Progenitor cell of endocrine pancreas (in vitro differentiated cells): ENCODE results near the gene PAX9. TPM values are rescaled to one million over a fixed set of nuclear protein-coding genes. Genes with fewer than 3 reads are reported as not detected.

Experiments
- DNase-seq: peaks from one replicate; pipeline ENCODE4 v3.0.0; 2021; ENCODE audit warnings: low spot score; ENCODE audit not compliant: unreplicated experiment
- H3K27ac Mint-ChIP-seq: 2 replicates; pipeline ENCODE4 v1.8.0; 2021; ENCODE audit warnings: mild to moderate bottlenecking, moderate library complexity, mixed read lengths
- H3K27me3 Mint-ChIP-seq: 2 replicates; pipeline ENCODE4 v1.8.0; 2021; ENCODE audit warnings: mixed read lengths
- H3K36me3 Mint-ChIP-seq: 2 replicates; pipeline ENCODE4 v1.8.0; 2022; ENCODE audit warnings: mixed read lengths; ENCODE audit not compliant: insufficient read depth
- H3K4me1 Mint-ChIP-seq: 2 replicates; pipeline ENCODE4 v1.8.0; 2021; ENCODE audit warnings: low read depth, mixed read lengths
- H3K4me3 Mint-ChIP-seq: 2 replicates; pipeline ENCODE4 v1.8.0; 2021; ENCODE audit warnings: low read depth, mild to moderate bottlenecking, moderate library complexity, mixed read lengths
- H3K9me3 Mint-ChIP-seq: 2 replicates; pipeline ENCODE4 v1.8.0; 2021; ENCODE audit warnings: low read depth, mixed read lengths
- total RNA-seq: library from RNA; stranded (reverse); gene quantifications from 2 replicates; pipeline ENCODE4 v1.2.1, GENCODE V29; 2021
- TF ChIP-seq, protein P1 (sequence below): fragments of 200-600 bp; sonication (generic); IDR thresholded peaks from one replicate; pipeline ENCODE4 v1.5.0; 2021; ENCODE audit warnings: antibody characterized with exemption, mild to moderate bottlenecking; ENCODE audit not compliant: unreplicated experiment

PAX9 gene
- total RNA-seq, 1 donor from 2014 or later = 0.77 TPM

GRCh38 chr14:36655963-36656686, 5.5 kb upstream of the PAX9 start:
- no peaks in the 10 kb centered on the region for H3K36me3 Mint-ChIP-seq
- peaks cover 15% of the 10 kb centered on the region for H3K4me1 Mint-ChIP-seq
- H3K27me3 Mint-ChIP-seq = peaks cover 100% of the 10 kb centered on the region
- DNase-seq = peak; percentile 67
- H3K27ac Mint-ChIP-seq = peak overlapping the region; percentile 56
- peak overlapping the region; percentile 49 for H3K4me3 Mint-ChIP-seq
- H3K9me3 Mint-ChIP-seq = no peaks in the 10 kb centered on the region
- TF ChIP-seq, protein P1, sequence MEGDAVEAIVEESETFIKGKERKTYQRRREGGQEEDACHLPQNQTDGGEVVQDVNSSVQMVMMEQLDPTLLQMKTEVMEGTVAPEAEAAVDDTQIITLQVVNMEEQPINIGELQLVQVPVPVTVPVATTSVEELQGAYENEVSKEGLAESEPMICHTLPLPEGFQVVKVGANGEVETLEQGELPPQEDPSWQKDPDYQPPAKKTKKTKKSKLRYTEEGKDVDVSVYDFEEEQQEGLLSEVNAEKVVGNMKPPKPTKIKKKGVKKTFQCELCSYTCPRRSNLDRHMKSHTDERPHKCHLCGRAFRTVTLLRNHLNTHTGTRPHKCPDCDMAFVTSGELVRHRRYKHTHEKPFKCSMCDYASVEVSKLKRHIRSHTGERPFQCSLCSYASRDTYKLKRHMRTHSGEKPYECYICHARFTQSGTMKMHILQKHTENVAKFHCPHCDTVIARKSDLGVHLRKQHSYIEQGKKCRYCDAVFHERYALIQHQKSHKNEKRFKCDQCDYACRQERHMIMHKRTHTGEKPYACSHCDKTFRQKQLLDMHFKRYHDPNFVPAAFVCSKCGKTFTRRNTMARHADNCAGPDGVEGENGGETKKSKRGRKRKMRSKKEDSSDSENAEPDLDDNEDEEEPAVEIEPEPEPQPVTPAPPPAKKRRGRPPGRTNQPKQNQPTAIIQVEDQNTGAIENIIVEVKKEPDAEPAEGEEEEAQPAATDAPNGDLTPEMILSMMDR = peak; percentile 70

GRCh38 chr14:36656687-36657398, 4.8 kb upstream of the PAX9 start:
- peaks cover 100% of the 10 kb centered on the region for H3K27me3 Mint-ChIP-seq
- H3K9me3 Mint-ChIP-seq = no peaks in the 10 kb centered on the region
- TF ChIP-seq, protein P1 = no peak
- peaks cover 20% of the 10 kb centered on the region for H3K4me1 Mint-ChIP-seq
- H3K27ac Mint-ChIP-seq = no peak overlapping the region
- H3K36me3 Mint-ChIP-seq = no peaks in the 10 kb centered on the region
- peak overlapping the region; percentile 41 for H3K4me3 Mint-ChIP-seq
- no peak for DNase-seq

- no peaks in the 10 kb centered on the region for H3K36me3 Mint-ChIP-seq
- H3K4me3 Mint-ChIP-seq = peak overlapping the region; percentile 49
- no peak for DNase-seq
- no peaks in the 10 kb centered on the region for H3K9me3 Mint-ChIP-seq
- TF ChIP-seq, protein P1 = no peak
- H3K27ac Mint-ChIP-seq = no peak overlapping the region
- H3K4me1 Mint-ChIP-seq = peaks cover 25% of the 10 kb centered on the region
- peaks cover 99% of the 10 kb centered on the region for H3K27me3 Mint-ChIP-seq
These were observed 4.1 kb upstream of the PAX9 start for GRCh38 chr14:36657399-36658122.

- TF ChIP-seq, protein P1 = peak; percentile 9
- H3K4me1 Mint-ChIP-seq = peaks cover 32% of the 10 kb centered on the region
- no peak overlapping the region for H3K27ac Mint-ChIP-seq
- no peaks in the 10 kb centered on the region for H3K9me3 Mint-ChIP-seq
- H3K27me3 Mint-ChIP-seq = peaks cover 99% of the 10 kb centered on the region
- H3K36me3 Mint-ChIP-seq = no peaks in the 10 kb centered on the region
- H3K4me3 Mint-ChIP-seq = peak overlapping the region; percentile 49
- peak; percentile 19 for DNase-seq
These were observed 3.3 kb upstream of the PAX9 start for GRCh38 chr14:36658123-36659009.
